Midbrain (tissue), 1 donor: ENCODE data around the gene RSBN1L.
"Not testable (repeated sequence)": the region's sequence is repeated elsewhere in the genome, so short reads cannot be mapped to it uniquely, and the experiment has no call there.

ENCODE experiments used
- DNase-seq: peaks from one replicate; lab custom pipeline; 2025; lab: John Stamatoyannopoulos, UW

RSBN1L gene

GRCh38 chr7:77696057-77696642, at the start of gene RSBN1L:
TSS of gene RSBN1L (plus strand) at chr7:77696459. CDS start at chr7:77696470, 11 bp downstream.
- DNase-seq: peak; percentile 99

DNA sequence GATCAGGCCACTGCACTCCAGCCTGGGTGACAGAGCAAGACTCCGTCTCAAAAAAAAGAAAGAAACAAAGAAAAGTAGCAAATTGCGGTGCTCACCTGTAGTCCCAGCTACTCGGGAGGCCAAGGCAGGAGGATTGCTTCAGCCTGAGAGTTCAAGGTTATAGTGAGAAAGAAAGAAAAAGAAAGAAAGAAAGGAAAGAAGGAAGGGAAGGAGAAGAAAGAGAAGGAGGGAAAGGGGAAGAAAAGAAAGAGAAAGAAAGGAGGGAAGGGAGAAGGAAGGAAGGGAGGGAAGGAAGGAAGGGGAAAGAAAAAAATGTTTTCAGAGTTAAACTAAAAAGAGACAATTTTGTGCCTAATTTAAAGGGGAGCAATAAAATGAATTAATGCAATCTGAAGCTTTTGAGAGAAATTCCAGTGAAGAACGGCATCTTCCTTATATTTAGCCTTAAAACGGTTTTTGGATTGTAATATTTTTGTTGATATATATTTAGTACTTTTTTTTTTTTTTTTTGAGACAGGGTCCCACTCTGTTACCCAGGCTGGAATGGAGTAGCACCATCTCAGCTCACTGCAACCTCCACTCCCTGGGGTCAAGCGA, 47.4 kb upstream of the RSBN1L start:
- DNase-seq: no peak

- DNase-seq: no peak
Observed at GRCh38 chr7:77649716-77650349, 46.4 kb upstream of the RSBN1L start.

DNA sequence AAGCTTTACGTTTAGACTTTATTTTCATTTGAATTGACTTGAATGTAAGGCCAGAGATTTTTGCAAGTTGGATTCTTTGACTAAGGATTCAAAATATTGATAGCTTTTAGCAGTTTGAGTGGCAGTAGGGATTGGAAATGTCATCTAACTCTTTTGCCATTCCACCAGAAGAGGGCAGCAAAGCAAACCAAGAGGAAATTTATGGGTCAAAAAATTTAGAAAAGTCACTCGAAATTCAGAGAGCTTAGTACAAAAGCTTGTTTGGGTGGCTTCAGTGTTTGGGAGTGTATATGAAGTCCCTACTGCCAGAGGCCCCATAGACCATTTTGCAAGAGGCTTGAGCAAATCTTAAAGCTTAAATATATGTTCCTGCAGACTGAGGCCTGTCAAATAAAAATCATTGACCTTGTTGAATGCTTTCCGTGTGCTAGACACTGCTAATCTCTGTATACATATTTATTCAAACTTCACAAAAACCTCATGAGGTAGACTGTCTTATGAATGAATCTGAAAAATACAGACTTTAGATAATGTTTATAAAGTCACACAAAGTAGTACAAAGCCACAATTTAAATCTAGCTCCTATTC, 44.6 kb upstream of the RSBN1L start:
- peak; percentile 75 for DNase-seq

- DNase-seq: not testable (repeated sequence)
Observed at GRCh38 chr7:77652826-77653225, 43.4 kb upstream of the RSBN1L start.

GRCh38 chr7:77653572-77653971, 42.7 kb upstream of the RSBN1L start:
- DNase-seq: no peak

DNA sequence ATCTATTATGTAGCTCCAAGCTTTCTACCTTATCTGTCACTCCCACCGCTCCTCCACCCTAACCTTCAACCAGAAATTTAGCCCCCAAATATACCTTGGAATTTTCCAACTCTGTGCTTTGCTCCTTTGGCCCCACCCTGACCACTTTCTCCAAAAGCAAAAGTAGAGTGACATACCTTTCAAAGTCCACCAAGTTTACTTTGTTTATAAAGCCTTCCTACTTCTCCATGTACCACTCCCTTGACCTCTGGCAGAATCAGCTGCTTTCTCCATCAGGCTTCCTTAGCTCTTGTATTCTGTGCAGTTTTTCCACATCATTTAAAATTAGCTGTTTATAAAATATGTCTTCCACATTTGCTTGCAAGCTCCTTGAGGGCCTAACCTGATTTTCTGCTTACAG, 40.9 kb upstream of the RSBN1L start:
- no peak for DNase-seq

DNA sequence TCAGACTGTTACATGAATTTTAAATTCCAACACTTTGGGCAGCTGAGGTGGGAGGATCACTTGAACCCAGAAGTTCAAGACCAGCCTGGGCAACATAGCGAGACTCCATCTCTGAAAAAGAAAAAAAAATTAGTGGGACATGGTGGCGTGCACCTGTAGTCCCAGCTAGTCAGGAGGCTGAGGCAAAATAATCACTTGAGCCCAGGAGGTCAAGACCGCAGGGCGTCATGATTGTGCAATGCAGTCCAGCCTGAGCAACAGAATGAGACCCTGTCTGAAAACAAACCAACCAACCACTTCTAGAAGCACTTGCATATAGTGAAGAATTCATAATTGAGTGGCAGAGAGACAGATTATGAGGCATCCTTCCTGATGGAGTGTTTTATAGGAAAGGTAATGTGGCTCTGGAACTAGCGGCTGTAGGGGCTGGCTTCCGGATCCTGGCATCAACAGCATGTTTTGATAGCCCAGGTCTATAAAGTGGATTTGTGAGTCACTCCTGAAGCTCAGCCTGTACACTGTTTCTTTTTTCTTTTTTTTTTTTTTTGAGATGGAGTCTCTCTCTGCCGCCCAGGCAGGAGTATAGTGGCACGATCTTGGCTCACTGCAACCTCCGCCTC, 40.3 kb upstream of the RSBN1L start:
- DNase-seq: no peak

DNA sequence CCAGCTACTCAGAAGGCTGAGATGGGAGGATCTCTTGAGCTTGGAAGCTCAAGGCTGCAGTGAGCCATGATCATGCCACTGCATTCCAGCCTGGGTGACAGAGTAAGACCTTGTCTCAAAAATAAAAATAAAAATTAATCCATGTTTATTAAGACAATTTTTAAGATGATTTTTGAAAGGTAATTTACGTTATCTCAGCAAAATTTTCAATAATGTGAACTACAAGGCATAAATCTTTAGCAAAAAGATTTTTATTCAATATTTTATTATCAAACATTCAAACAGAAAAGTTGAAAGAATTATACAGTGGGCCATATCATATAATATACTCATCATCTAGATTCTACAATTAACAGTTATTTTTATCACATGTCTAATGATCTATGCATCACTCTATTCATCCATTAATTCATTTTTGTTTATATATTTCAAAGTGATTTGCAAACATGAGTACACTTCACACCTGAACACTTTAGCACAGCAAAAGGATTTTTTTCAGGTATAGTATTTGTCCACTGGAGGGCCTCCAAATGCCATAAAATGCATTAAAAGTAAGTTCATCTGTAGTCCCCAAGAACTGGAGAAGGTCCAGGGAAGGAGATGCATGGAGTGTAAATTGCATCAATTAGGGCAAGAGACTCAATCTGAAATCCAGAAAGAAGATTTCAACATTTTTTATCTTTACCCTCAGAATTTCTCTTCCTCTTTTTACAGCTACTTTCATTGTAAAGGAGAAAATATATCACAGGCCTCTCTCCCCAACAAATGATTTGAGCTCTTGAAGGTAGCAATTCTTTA, 38.6 kb upstream of the RSBN1L start:
- peak; percentile 48 for DNase-seq

GRCh38 chr7:77658928-77659327, 37.3 kb upstream of the RSBN1L start:
- no peak for DNase-seq

DNA sequence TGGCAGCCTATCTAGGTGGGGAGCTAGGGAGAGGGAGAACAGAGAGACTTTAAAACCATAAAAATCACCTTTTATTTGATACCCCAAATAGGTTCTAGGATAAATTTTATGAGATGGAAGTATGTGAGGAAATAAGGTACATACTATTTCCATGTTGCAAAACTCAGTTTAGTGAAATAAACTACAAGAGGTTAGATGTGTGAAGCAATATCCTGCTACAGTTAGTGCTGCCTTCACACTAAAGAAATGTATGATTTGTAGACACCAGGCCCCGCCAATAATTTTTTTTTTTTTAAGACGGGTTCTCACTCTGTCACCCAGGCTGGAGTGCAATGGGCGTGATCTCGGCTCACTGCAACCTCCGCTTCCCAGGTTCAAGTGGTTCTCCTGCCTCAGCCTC, 34.4 kb upstream of the RSBN1L start:
- no peak for DNase-seq

DNA sequence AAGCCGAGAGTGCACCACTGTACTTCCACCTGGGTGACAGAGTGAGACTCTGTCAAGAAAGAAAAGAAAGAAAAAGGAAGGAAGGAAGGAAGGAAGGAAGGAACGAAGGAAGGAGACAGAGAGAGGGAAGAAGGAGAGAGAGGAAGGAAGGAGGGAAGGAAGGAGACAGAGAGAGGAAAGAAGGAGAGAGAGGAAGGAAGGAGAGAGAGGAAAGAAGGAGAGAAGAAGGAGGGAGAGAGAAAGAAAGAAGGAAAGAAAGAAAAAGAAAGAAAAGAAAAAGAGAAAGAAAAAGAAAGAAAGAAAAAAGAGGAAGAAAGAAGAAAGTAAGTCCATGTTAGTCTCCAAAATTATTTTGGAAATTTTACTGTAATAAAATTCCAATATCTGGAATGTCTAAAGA, 33.4 kb upstream of the RSBN1L start:
- DNase-seq: no peak

GRCh38 chr7:77664715-77665114, 31.5 kb upstream of the RSBN1L start:
- DNase-seq: no peak

DNA sequence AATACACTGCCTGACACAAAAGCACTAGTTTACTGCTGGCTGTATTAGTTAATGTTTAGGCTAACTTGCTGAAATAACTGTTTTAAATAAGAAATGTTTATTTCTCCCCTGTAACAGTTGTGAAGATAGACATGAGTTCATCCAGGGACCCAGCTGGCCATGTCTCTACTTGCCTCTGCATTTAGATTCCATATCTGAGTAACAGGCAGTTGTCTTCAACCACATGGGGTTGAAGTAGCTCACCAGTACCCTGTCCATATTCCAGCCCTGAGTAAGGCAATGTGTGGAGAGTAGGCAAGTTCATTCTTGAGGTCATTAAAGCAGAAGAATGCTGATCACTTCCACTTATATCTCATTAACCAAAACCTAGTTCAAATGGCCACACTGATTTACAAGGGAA, 31.1 kb upstream of the RSBN1L start:
- no peak for DNase-seq

DNA sequence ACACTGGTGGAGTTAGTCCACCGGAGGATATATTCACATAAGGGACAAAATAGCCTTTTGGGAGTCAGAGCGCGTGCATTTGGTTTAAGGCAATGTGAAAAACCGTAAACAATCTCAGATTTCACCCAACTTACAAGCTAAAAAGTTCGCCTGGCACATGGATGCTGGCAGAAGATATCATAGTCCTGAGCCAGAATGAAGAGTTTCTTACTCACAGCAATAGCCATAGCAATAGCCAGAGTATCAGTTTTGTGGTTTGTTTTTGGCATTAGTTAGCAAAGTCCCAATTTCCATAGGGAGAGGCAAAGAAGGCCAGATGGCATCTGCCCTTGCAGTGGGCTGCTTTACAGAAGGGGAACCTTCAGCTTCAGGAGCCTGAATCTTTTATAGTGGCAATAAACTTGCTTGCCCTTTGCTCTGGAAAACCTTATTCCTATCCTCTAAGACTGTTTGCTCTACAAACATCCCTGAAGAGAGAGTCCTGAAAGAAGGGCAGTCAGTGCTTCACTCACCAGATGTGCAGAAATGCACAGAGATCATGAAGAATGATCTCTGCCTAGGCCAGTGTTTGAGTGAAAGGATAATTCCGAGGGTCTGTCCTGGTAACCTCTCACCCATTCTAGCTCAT, 28.7 kb upstream of the RSBN1L start:
- DNase-seq: no peak

DNA sequence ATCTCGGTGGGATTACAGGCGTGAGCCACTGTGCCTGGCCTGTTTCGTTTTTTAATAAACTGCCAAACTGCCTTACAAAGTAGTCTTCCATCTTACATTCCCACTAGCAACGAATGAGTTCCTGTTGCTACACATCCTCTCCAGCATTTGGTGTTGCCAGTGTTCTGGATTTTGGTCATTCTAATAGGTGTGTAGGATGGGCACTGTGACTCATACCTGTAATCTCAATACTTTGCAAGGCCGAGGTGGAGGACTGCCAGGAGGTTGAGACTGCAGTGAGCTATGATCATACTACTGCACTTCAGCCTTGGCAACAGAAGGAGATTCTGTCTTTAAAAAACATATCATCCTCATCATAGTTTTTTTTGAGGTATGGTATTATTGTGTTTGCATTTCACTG, 21.4 kb upstream of the RSBN1L start:
- DNase-seq: no peak

DNA sequence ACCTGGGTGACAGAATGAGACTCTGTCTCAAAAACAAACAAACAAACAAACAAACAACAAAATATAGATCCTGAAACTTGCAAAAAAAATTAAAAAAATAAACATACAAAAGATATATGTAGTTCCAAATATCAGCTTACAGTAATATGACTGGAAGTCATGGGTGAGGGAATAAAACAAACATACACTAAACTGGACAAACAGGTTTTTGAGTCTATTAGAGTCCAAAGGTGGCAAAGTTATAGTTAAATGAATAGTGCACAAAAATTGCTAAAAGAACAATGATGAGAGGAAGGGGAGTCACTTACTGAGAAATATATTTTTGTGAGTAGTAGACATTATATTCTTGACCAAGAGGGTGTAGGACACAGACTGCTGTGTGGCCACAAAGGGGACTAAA, 16.7 kb upstream of the RSBN1L start:
- DNase-seq: no peak

GRCh38 chr7:77680266-77680665, 16.0 kb upstream of the RSBN1L start:
- DNase-seq: no peak

DNA sequence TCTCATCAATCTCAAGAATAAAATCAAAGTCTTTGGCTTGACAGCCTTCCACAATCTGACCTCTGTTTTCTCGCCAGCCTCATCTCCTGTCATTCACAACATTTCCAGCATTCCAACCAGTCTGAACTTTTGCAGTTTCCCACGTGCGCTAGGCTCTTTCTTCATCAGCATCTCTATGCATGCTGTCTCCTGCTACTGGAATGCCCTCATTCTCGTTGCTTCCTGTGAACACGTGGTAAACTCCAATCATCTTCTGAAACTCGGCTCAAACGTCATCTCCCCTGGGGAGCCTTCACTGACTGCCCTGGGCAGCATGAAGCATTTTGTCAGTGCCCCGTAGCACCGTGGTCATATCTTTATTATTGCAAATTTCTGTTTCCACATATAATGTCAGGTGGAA, 12.2 kb upstream of the RSBN1L start:
- DNase-seq: no peak

DNA sequence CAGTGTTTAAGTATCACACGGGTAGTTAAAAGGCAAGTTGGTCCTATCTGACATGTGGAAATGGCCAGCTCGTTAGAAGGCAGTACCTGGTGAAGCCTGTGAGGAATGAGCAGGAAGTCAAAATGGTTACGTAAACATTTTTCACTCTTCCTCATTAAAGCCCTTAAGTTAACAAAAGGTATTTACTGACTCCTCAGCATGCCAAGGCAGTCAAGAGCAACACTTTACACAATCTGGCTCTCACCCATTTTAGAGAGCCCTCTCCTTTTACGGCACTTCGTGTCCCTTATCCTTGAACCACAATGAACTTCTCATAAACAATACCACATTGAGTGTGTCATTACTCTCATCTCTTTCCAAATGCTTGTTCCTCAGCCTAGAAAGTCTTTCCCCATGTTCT, 11.0 kb upstream of the RSBN1L start:
- no peak for DNase-seq

- DNase-seq: no peak
Observed at GRCh38 chr7:77687100-77687746, 9.0 kb upstream of the RSBN1L start.
